ENCODE measurements around the gene KNTC1.

DNA sequence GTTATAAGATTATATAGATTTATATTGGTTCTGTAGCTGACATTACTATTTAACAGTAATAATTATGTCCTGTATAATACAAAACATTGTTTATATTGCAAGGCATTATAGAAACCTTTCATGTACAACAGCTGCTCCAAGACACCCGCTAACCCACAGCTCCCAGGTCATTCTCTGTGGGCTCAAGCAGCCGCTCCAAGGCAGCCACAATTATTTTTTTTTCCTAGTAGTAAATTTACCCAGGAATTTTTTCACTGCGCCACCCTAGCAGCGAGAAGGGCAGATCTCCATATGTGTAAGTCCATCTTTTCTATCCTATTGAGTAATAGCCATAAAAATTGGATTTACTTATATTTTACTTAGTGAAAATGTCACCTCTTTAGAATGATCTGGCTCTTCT lies 36.3 kb downstream of the KNTC1 start:
- TF ChIP-seq POLR2A (IDR thresholded peaks at IDR 0.05; ENCODE audit: low read length) (no peak), GATA1 (IDR thresholded peaks at IDR 0.05; ENCODE audit: low read depth, low read length) (no peak)
